Suprapubic skin (tissue), 3 donors: ENCODE measurements around the gene BUB1B.

ENCODE experiments used
- POLR2A ChIP-seq, 2 donors: fragments of 450-650 bp; IDR thresholded peaks; one replicate each; pipeline ENCODE4 v1.6.1; 2017; ENCODE audit warnings: antibody characterized with exemption in 2 of 2, mild to moderate bottlenecking in 2 of 2, moderate library complexity in 2 of 2
- TF ChIP-seq, protein P1 (sequence below), 2 donors: fragments of 200-600 bp in 1 of 2; fragments of 450-650 bp in 1 of 2; sonication (generic) in 1 of 2; IDR thresholded peaks; one replicate each; pipeline ENCODE4 v1.5.1; 2016 to 2019; ENCODE audit warnings: antibody characterized with exemption in 2 of 2, mild to moderate bottlenecking in 1 of 2, moderate library complexity in 1 of 2

DNA sequence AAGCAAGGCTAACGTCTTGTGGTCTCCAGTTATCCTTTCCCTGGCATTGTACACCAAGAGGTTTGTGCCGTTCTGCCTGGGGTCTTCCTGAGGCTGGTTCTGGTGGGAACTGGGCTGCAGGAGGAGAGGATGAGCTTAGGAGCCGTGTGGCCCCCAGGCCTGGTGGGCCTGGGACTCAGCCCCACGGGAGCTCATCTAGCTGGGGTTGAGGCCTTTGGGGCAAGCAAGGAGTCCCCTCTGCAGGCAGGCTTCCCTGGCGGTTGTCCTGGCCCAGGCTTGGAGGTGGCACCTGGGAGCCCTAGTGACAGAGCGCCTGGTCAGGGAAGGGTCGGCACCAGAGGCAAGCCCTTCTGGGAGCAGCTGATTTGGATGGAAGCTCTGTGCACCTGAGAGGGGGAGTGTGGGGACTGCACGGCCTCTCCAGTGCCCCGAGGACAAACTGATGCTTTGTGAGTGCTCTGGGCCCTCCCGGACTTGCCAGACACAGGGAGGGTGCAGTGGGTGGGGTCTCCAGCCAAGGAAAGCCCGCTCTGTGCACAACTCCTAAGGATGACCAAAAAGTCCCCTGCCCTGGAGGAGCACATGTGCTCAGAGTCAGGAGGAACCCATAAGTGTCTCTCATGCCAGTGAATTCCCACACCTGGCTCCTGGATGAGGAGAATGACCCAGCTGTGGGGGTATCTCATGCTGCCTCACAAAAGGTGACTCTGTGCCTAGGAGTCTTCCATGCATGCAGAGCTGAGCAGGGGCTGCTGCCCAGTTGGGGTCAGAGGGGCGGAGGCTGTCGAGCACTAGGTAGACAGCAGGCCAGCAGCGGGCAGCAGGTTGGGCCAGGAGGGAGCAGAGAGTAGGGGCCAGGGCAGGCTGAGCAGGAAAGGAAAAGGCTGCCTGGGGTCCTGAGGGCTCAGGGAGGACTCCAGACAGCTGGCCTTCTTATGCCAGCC lies 80.7 kb downstream of the BUB1B start:
- TF ChIP-seq, protein P1, sequence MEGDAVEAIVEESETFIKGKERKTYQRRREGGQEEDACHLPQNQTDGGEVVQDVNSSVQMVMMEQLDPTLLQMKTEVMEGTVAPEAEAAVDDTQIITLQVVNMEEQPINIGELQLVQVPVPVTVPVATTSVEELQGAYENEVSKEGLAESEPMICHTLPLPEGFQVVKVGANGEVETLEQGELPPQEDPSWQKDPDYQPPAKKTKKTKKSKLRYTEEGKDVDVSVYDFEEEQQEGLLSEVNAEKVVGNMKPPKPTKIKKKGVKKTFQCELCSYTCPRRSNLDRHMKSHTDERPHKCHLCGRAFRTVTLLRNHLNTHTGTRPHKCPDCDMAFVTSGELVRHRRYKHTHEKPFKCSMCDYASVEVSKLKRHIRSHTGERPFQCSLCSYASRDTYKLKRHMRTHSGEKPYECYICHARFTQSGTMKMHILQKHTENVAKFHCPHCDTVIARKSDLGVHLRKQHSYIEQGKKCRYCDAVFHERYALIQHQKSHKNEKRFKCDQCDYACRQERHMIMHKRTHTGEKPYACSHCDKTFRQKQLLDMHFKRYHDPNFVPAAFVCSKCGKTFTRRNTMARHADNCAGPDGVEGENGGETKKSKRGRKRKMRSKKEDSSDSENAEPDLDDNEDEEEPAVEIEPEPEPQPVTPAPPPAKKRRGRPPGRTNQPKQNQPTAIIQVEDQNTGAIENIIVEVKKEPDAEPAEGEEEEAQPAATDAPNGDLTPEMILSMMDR (IDR thresholded peaks at IDR 0.05): no peak
- TF ChIP-seq POLR2A (IDR thresholded peaks at IDR 0.05): no peak
